AG04450 (cell line): Measurements from ENCODE around the gene URB1. TPM values are rescaled to one million over a fixed set of nuclear protein-coding genes. Genes with fewer than 3 reads are reported as not detected.

Source experiments
- CTCF ChIA-PET: fragments of 300-600, 350-600 bp; formaldehyde crosslinking; extraction: SDS; loops from one replicate; lab custom pipeline; 2022; ENCODE audit warnings: antibody characterized with exemption, inconsistent platforms; lab: Charles Lee
- POLR2A ChIA-PET: fragments of 350-600 bp; formaldehyde crosslinking; extraction: SDS; loops from one replicate; lab custom pipeline; 2021; ENCODE audit warnings: antibody characterized with exemption, inconsistent platforms; lab: Yijun Ruan, JAX
- DNase-seq: peaks from one replicate; pipeline ENCODE4 v3.0.0-alpha.2; 2011; ENCODE audit warnings: low read depth, low spot score
- H3K27ac ChIP-seq: one replicate; pipeline ENCODE4 v1.5.1; 2012; ENCODE audit warnings: low read depth, low read length, control low read depth
- H3K27me3 ChIP-seq: one replicate; pipeline ENCODE4 v1.6.0; 2012; ENCODE audit warnings: low read length; ENCODE audit not compliant: control insufficient read depth, insufficient read depth
- H3K4me3 ChIP-seq: 2 replicates; pipeline ENCODE4 v1.5.1; 2011; ENCODE audit warnings: mild to moderate bottlenecking, low read depth, low read length, control low read depth
- H3K9me3 ChIP-seq: 2 replicates; pipeline ENCODE4 v1.5.1; 2012; ENCODE audit warnings: low read length; ENCODE audit not compliant: control insufficient read depth, insufficient read depth
- polyA plus RNA-seq: library from polyadenylated mRNA; depleted of rRNA; stranded (reverse); fragments of >200 nt; gene quantifications from 2 replicates; pipeline ENCODE4 v1.2.3, GENCODE V29; 2011
- TF ChIP-seq, protein P1 (sequence below): IDR thresholded peaks from 2 replicates; pipeline ENCODE4 v1.5.1; 2011; ENCODE audit warnings: low read depth, low read length, control low read depth, inconsistent platforms

URB1 gene
- polyA plus RNA-seq, 1 experiment, result 7.6 TPM

DNA sequence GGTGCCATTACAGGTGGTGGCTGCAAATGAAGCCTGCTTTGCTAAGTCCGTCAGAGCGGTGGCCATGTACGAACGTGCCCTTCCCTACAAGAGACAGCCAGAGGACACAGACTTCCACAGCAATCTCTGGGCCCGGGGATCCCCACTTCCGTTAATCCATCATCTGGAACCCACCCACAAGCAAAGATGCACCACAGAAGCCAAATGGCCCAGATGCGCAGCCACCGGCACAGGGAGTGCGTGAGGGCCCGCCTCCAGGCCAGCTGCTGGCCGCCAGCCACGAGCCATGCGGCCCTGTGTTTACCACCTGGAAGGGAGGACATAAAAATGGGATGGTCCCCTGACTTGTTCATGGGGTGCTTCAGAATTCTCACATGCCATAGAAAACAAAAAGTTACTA is 72.1 kb downstream of the URB1 start:
- H3K9me3 ChIP-seq, result no peaks in the 10 kb centered on the region
- no peak overlapping the region for H3K27ac ChIP-seq
- POLR2A ChIA-PET, result interaction anchor here (0.8 kb wide), 1 partner anchor 9 kb away, joined by 3 read pairs; no protein-coding TSS in a partner anchor
- CTCF ChIA-PET, result no interaction called here
- no peak for DNase-seq
- TF ChIP-seq, protein P1, sequence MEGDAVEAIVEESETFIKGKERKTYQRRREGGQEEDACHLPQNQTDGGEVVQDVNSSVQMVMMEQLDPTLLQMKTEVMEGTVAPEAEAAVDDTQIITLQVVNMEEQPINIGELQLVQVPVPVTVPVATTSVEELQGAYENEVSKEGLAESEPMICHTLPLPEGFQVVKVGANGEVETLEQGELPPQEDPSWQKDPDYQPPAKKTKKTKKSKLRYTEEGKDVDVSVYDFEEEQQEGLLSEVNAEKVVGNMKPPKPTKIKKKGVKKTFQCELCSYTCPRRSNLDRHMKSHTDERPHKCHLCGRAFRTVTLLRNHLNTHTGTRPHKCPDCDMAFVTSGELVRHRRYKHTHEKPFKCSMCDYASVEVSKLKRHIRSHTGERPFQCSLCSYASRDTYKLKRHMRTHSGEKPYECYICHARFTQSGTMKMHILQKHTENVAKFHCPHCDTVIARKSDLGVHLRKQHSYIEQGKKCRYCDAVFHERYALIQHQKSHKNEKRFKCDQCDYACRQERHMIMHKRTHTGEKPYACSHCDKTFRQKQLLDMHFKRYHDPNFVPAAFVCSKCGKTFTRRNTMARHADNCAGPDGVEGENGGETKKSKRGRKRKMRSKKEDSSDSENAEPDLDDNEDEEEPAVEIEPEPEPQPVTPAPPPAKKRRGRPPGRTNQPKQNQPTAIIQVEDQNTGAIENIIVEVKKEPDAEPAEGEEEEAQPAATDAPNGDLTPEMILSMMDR, result no peak
- H3K27me3 ChIP-seq, result no peaks in the 10 kb centered on the region
- no peak overlapping the region for H3K4me3 ChIP-seq

GRCh38 chr21:32320059-32320458 is 72.8 kb downstream of the URB1 start:
- no peaks in the 10 kb centered on the region for H3K27me3 ChIP-seq
- TF ChIP-seq, protein P1, result no peak

DNA sequence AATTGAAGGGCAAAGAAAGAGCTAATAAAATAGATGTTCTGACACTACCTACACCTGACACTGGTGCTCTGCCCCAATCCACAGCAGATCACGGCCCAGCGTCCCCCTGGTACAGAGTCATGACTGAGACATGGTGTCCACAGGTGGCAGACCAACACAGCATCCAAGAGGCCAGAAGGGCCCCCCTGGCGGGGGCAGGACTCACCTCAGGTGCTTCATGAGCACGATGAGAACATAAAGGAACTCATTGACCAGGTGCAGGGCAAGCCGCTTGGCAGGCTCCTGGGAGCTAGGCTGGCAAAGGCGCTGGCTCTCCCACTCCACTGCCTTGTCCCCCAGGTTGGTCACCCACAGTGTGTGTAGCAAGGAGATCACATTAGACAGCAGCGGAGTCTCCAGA is 73.8 kb downstream of the URB1 start:
- TF ChIP-seq, protein P1, result no peak
- ChIA-PET CTCF (no interaction called here), POLR2A (interaction anchor here (0.7 kb wide), 1 partner anchor 11 kb away, joined by 3 read pairs; no protein-coding TSS in a partner anchor)
- H3K27me3 ChIP-seq, result no peaks in the 10 kb centered on the region
- no peak overlapping the region for H3K4me3 ChIP-seq
- H3K9me3 ChIP-seq, result no peaks in the 10 kb centered on the region
- DNase-seq, result no peak
- no peak overlapping the region for H3K27ac ChIP-seq

More at GRCh38 chr21:32320059-32320458, 72.8 kb downstream of the URB1 start:
- H3K9me3 ChIP-seq, result no peaks in the 10 kb centered on the region
- no peak for DNase-seq
- ChIA-PET POLR2A (interaction anchor here (0.6 kb wide), 1 partner anchor 452 kb away, joined by 3 read pairs; the partner anchor contains the start of gene PAXBP1), CTCF (no interaction called here)
- H3K4me3 ChIP-seq, result no peak overlapping the region
- H3K27ac ChIP-seq, result no peak overlapping the region

DNA sequence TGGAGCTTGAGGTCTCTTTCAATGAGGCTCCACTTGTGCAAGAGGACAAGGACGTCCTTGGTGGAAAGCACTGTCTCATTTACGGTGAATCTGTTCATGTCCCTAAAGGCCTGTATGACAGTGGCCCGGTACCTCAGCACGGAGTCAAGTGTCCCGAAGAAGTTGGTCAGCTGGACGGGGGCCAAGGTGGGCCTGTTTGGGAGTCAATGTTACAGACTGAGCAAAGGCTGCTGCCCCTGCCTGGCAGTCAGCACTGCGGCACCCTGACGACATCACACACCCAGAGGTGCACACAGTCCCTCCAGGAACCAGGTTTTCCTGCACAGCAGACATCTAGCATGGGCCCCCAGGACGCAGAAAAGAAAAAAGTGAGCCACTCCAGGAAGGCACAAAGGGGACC is 75.1 kb downstream of the URB1 start:
- H3K4me3 ChIP-seq, result no peak overlapping the region
- TF ChIP-seq, protein P1, result no peak
- no peak overlapping the region for H3K27ac ChIP-seq
- no peaks in the 10 kb centered on the region for H3K27me3 ChIP-seq
- ChIA-PET CTCF (no interaction called here), POLR2A (no interaction called here)
- no peaks in the 10 kb centered on the region for H3K9me3 ChIP-seq
- no peak for DNase-seq

GRCh38 chr21:32316361-32317215 is 76.2 kb downstream of the URB1 start:
- no peak overlapping the region for H3K4me3 ChIP-seq
- DNase-seq, result no peak
- no peaks in the 10 kb centered on the region for H3K9me3 ChIP-seq
- CTCF ChIA-PET, result no interaction called here
- no peaks in the 10 kb centered on the region for H3K27me3 ChIP-seq
- POLR2A ChIA-PET, result no interaction called here
- TF ChIP-seq, protein P1, result no peak
- H3K27ac ChIP-seq, result peak overlapping the region; percentile 11
